ENCODE results near the gene PNKP. TPM values are rescaled to one million over a fixed set of nuclear protein-coding genes. Genes with fewer than 3 reads are reported as not detected.
A peak's percentile ranks its signal among the peaks of the same experiment; 100 is the strongest.

PNKP gene
- total and polyA plus RNA-seq, 9 donors, result 6.8 to 111 (median 53.9) TPM

DNA sequence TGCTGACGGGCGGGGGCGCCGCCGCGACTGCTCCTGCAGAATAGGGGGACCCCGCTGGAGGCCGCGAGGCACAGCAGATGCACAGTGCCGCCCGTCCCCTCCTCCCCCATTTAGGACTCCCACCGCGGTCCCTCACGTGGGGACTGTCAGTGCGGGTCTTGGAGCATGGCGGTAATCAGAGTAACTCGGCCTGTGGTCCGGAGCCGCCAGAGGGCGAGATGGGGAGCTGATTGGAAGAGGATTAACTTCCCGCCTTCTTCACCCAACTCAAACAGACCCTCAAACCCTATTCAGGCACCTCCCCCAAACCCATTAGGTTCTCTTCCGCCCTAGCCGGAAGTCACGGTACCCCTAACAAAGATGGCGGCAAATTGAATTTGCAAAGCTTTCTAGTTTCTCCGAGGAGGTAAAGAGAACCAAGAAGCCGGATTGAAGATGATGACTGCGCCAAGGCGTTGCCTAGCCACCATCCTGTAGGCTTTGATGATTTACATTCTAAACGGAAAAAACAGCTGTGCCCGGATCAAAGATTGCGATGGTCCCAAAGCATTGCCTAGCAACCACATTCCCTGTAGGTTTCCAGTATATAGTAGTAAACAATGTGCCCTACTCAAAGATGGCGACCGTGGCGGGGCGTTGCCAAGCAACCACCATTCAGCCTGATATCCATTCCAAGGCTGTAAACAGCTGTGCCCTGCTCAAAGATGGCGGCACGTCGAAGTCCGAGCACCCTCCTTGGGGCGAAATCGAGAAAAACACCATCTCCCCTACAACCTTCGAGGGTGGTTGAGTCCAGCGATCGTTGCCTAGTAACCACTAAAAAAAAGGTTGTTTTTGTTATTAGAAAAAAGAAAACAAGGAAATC lies 54.1 kb downstream of the PNKP start, which contains the start of gene FUZ:
Gene FUZ, minus strand, starts transcription at position 296 of the 865 bp plus-strand sequence. Its CDS starts 186 bp downstream, at position 110.
- Histone ChIP-seq H3K27ac (peak within 1 kb of the TSS; percentile 86 to 87), H3K4me1 (ENCODE audit: insufficient read depth) (peaks cover 7% of the 10 kb centered on the region), H3K9me3 (no peaks in the 10 kb centered on the region), H3K4me3 (peak within 1 kb of the TSS; percentile 66), H3K27me3 (no peaks in the 10 kb centered on the region), H3K36me3 (no peaks in the 10 kb centered on the region)
- peak; percentile 94 to 98 (median 96) for DNase-seq
- TF ChIP-seq, protein P1, sequence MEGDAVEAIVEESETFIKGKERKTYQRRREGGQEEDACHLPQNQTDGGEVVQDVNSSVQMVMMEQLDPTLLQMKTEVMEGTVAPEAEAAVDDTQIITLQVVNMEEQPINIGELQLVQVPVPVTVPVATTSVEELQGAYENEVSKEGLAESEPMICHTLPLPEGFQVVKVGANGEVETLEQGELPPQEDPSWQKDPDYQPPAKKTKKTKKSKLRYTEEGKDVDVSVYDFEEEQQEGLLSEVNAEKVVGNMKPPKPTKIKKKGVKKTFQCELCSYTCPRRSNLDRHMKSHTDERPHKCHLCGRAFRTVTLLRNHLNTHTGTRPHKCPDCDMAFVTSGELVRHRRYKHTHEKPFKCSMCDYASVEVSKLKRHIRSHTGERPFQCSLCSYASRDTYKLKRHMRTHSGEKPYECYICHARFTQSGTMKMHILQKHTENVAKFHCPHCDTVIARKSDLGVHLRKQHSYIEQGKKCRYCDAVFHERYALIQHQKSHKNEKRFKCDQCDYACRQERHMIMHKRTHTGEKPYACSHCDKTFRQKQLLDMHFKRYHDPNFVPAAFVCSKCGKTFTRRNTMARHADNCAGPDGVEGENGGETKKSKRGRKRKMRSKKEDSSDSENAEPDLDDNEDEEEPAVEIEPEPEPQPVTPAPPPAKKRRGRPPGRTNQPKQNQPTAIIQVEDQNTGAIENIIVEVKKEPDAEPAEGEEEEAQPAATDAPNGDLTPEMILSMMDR (IDR thresholded peaks at IDR 0.05), result peak in 2 of 3 donors; percentile 38 to 54
- peak; percentile 31 for TF ChIP-seq EP300 (IDR thresholded peaks at IDR 0.05)
- TF ChIP-seq POLR2A (IDR thresholded peaks at IDR 0.05), result peak; percentile 41
- WGBS, 3 donors, result 0 to 1% (median 0%) methylated on average over 44 to 45 of the region's 45 CpGs
- intact Hi-C loops (cut with DNase I), result no loop called here

DNA sequence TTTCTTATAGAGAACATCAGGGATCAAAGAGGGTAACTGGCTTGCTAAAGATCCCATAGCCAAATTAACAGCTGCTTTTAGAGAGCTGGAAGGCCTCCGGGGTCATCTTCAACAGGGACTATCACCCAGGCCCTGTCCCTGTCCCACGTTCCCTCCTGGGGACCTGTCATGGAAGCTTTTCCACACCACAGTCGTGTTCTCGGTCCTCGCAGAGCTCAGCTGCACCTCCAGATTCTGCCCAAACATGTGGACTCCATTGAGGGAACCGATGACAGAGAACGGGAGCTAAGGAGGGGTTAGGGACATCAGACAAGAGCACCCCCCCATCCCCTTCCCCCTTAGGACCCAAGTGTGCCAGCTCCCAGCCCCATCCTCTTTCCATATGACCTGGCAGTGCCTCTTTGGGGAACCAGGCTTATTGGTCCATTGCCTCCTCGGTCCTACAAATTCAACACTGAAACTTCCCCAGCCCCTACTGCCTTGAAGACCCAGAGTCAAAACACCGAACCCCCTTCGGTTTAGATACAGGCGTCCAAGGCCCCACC lies 54.9 kb downstream of the PNKP start:
- peaks cover 7% of the 10 kb centered on the region for H3K4me1 ChIP-seq (ENCODE audit: insufficient read depth)

DNA sequence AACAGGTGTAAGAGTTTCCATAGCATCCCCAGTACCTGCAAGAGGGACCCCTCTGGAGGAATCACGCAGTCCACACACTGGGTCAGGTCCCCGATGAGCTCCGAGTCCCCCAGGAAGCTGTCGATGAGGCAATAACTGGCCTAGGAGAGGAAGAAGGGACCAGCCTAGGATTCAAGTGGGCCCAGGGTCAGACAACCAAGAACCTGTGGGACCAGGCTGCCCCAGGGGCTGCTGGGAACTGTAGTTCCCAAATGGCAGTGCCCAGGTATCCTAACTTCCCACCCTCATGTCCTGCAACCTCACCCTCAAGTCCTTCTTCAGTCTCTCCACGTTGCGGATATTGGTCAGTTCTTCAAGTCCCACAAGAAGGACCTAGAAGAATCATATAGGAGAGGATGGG lies 56.0 kb downstream of the PNKP start:
- 94 to 98% (median 95%) methylated on average over 6 of the region's 6 CpGs for WGBS, 3 donors
- no peak overlapping the region for H3K4me3 ChIP-seq
- no peak for DNase-seq
- H3K36me3 ChIP-seq, result no peaks in the 10 kb centered on the region
- H3K27ac ChIP-seq, result no peak overlapping the region
- no peaks in the 10 kb centered on the region for H3K9me3 ChIP-seq
- TF ChIP-seq, protein P1 (IDR thresholded peaks at IDR 0.05), result no peak
- TF ChIP-seq EP300 (IDR thresholded peaks at IDR 0.05), result no peak
- no peak for TF ChIP-seq POLR2A (IDR thresholded peaks at IDR 0.05)
- peaks cover 4% of the 10 kb centered on the region for H3K4me1 ChIP-seq (ENCODE audit: insufficient read depth)
- intact Hi-C loops (cut with DNase I), result no loop called here
- H3K27me3 ChIP-seq, result no peaks in the 10 kb centered on the region

More for the DNA sequence above, 54.9 kb downstream of the PNKP start:
- Histone ChIP-seq H3K36me3 (no peaks in the 10 kb centered on the region), H3K27me3 (no peaks in the 10 kb centered on the region), H3K4me3 (peak overlapping the region; percentile 66), H3K27ac (peak overlapping the region; percentile 86 to 87), H3K9me3 (no peaks in the 10 kb centered on the region)
- DNase-seq, result no peak
- intact Hi-C loops (cut with DNase I), result no loop called here
- TF ChIP-seq POLR2A (IDR thresholded peaks at IDR 0.05) (no peak), EP300 (IDR thresholded peaks at IDR 0.05) (no peak)
- TF ChIP-seq, protein P1 (IDR thresholded peaks at IDR 0.05), result no peak
- 32 to 37% (median 36%) methylated on average over 11 of the region's 11 CpGs for WGBS, 3 donors

Small RNA genes lying within 50 kb of the gene (microRNA-seq; reads per million reads assigned to microRNA genes)
- 0.89 to 2.8 (median 1.9) reads per million in 3 donors for gene MIR4749
- gene MIR4750, result 0 to 0.18 (median 0) reads per million in 3 donors
- 0 reads per million in 3 donors for gene MIR6800

Small RNA genes lying within 50 kb of the gene (small RNA-seq; reads per million reads assigned to genes)
- not detected for gene MIR4749

Other genes starting within 250 kb of the PNKP start
- gene RRAS, start 227.4 kb downstream of the PNKP start, total RNA-seq, result 10 to 100 TPM; 28.7 to 62.8 (median 37.6) TPM
- gene RRAS, start 227.4 kb downstream of the PNKP start, polyA plus RNA-seq, result 10 to 100 TPM; 24.2 to 63.4 TPM
- gene SCAF1, start 225.4 kb downstream of the PNKP start, total RNA-seq, result 10 to 100 TPM; 14.9 to 94.6 (median 68.8) TPM
- 10 to 100 TPM in 1 of 2 donors, 1 to 10 TPM in 1; 3.3 to 29.1 TPM for gene SCAF1, start 225.4 kb downstream of the PNKP start, polyA plus RNA-seq
- gene IRF3, start 201.7 kb downstream of the PNKP start, total RNA-seq, result 10 to 100 TPM; 46.1 to 89.0 (median 69.5) TPM
- 10 to 100 TPM; 24.2 to 76.9 TPM for gene IRF3, start 201.7 kb downstream of the PNKP start, polyA plus RNA-seq
- gene BCL2L12, start 201.6 kb downstream of the PNKP start, total RNA-seq, result 10 to 100 TPM in 6 of 7 donors, 1 to 10 TPM in 1; 8.0 to 21.0 (median 15.6) TPM
- 10 to 100 TPM in 1 of 2 donors, 1 to 10 TPM in 1; 6.7 to 17.7 TPM for gene BCL2L12, start 201.6 kb downstream of the PNKP start, polyA plus RNA-seq
- 100 to 1,000 TPM; 125 to 174 (median 152) TPM for gene PRMT1, start 190.3 kb downstream of the PNKP start, total RNA-seq
- 100 to 1,000 TPM in 1 of 2 donors, 10 to 100 TPM in 1; 57.1 to 182 TPM for gene PRMT1, start 190.3 kb downstream of the PNKP start, polyA plus RNA-seq
- gene ADM5, start 178.0 kb downstream of the PNKP start, total RNA-seq, result 1 to 10 TPM in 4 of 7 donors, under 1 TPM in 3; 0.48 to 1.9 (median 1.3) TPM
- gene ADM5, start 178.0 kb downstream of the PNKP start, polyA plus RNA-seq, result 1 to 10 TPM in 1 of 2 donors, not detected in 1; 1.6 TPM
- gene CPT1C, start 176.5 kb downstream of the PNKP start, total RNA-seq, result 10 to 100 TPM in 4 of 7 donors, 1 to 10 TPM in 3; 4.6 to 25.8 (median 14.5) TPM
- gene CPT1C, start 176.5 kb downstream of the PNKP start, polyA plus RNA-seq, result 10 to 100 TPM in 1 of 2 donors, 1 to 10 TPM in 1; 9.4 to 12.9 TPM
- gene TSKS, start 104.3 kb downstream of the PNKP start, total RNA-seq, result under 1 TPM in 3 of 7 donors, not detected in 4; 0.32 to 0.71 (median 0.46) TPM
- under 1 TPM; 0.15 to 0.30 TPM for gene TSKS, start 104.3 kb downstream of the PNKP start, polyA plus RNA-seq
- gene AP2A1, start 100.6 kb downstream of the PNKP start, total RNA-seq, result 100 to 1,000 TPM in 3 of 7 donors, 10 to 100 TPM in 4; 56.0 to 126 (median 99.3) TPM
- gene AP2A1, start 100.6 kb downstream of the PNKP start, polyA plus RNA-seq, result 10 to 100 TPM; 37.8 to 72.2 TPM
- gene FUZ, start 54.3 kb downstream of the PNKP start, total RNA-seq, result 10 to 100 TPM; 23.3 to 48.6 (median 27.5) TPM
- gene FUZ, start 54.3 kb downstream of the PNKP start, polyA plus RNA-seq, result 10 to 100 TPM; 13.4 to 36.9 TPM
- 10 to 100 TPM; 30.3 to 89.9 (median 85.3) TPM for gene MED25, start 49.3 kb downstream of the PNKP start, total RNA-seq
- gene MED25, start 49.3 kb downstream of the PNKP start, polyA plus RNA-seq, result 10 to 100 TPM; 34.3 to 67.4 TPM
- gene PTOV1, start 16.4 kb downstream of the PNKP start, total RNA-seq, result 100 to 1,000 TPM; 108 to 256 (median 206) TPM
- 100 to 1,000 TPM in 1 of 2 donors, 10 to 100 TPM in 1; 22.2 to 186 TPM for gene PTOV1, start 16.4 kb downstream of the PNKP start, polyA plus RNA-seq
- gene AKT1S1, start 9.8 kb upstream of the PNKP start, total RNA-seq, result 10 to 100 TPM; 10.6 to 45.3 (median 30.0) TPM
- gene AKT1S1, start 9.8 kb upstream of the PNKP start, polyA plus RNA-seq, result 10 to 100 TPM; 24.3 to 34.8 TPM
- 10 to 100 TPM; 23.1 to 77.5 (median 49.8) TPM for gene TBC1D17, start 10.1 kb upstream of the PNKP start, total RNA-seq
- 10 to 100 TPM; 41.3 to 66.9 TPM for gene TBC1D17, start 10.1 kb upstream of the PNKP start, polyA plus RNA-seq
- 1 to 10 TPM in 4 of 7 donors, under 1 TPM in 2, not detected in 1; 0.24 to 4.3 (median 1.3) TPM for gene IL4I1, start 29.3 kb upstream of the PNKP start, total RNA-seq
- under 1 TPM; 0.35 to 0.43 TPM for gene IL4I1, start 29.3 kb upstream of the PNKP start, polyA plus RNA-seq
- gene ATF5, start 61.6 kb upstream of the PNKP start, total RNA-seq, result 10 to 100 TPM in 5 of 7 donors, 1 to 10 TPM in 2; 4.3 to 23.5 (median 16.0) TPM
- 10 to 100 TPM; 17.3 to 20.1 TPM for gene ATF5, start 61.6 kb upstream of the PNKP start, polyA plus RNA-seq
- 10 to 100 TPM; 18.7 to 47.7 (median 38.5) TPM for gene NUP62, start 61.9 kb upstream of the PNKP start, total RNA-seq
- 10 to 100 TPM; 19.0 to 27.3 TPM for gene NUP62, start 61.9 kb upstream of the PNKP start, polyA plus RNA-seq
- gene SIGLEC11, start 93.6 kb upstream of the PNKP start, total RNA-seq, result 100 to 1,000 TPM in 1 of 7 donors, 10 to 100 TPM in 6; 44.0 to 117 (median 77.6) TPM
- gene SIGLEC11, start 93.6 kb upstream of the PNKP start, polyA plus RNA-seq, result 100 to 1,000 TPM in 1 of 2 donors, 10 to 100 TPM in 1; 43.3 to 113 TPM
- gene VRK3, start 157.8 kb upstream of the PNKP start, total RNA-seq, result 10 to 100 TPM; 26.3 to 44.7 (median 34.0) TPM
- gene VRK3, start 157.8 kb upstream of the PNKP start, polyA plus RNA-seq, result 10 to 100 TPM; 26.1 to 52.5 TPM
- gene ZNF473, start 158.4 kb upstream of the PNKP start, total RNA-seq, result 10 to 100 TPM in 2 of 7 donors, 1 to 10 TPM in 5; 6.3 to 12.1 (median 7.7) TPM
- 10 to 100 TPM in 1 of 2 donors, 1 to 10 TPM in 1; 2.1 to 10.7 TPM for gene ZNF473, start 158.4 kb upstream of the PNKP start, polyA plus RNA-seq